Activated CD4-positive, alpha-beta T cell treated with anti-CD3 and anti-CD28 coated beads for 36 hours (primary cell): ENCODE results near the gene S100A3. TPM values are rescaled to one million over a fixed set of nuclear protein-coding genes. Genes with fewer than 3 reads are reported as not detected.
A peak's percentile ranks its signal among the peaks of the same experiment; 100 is the strongest.
"Not testable (repeated sequence)": the region's sequence is repeated elsewhere in the genome, so short reads cannot be mapped to it uniquely, and the experiment has no call there.

Experiments
- ATAC-seq: fragments of 200-7000 bp; cut with Tn5 transposase; one replicate; pipeline ENCODE4 v1.10.0; 2021; ENCODE audit warnings: mild to moderate bottlenecking, moderate library complexity
- CTCF ChIA-PET: fragments of 350-600 bp; sonication (Branson Sonifier 250); formaldehyde crosslinking; loops from one replicate; lab custom pipeline; 2021; ENCODE audit warnings: antibody characterized with exemption; lab: Charles Lee
- POLR2A ChIA-PET: fragments of 350-600 bp; sonication (Branson Sonifier 250); formaldehyde crosslinking; loops from one replicate; lab custom pipeline; 2021; ENCODE audit warnings: antibody characterized with exemption, inconsistent platforms; lab: Charles Lee
- DNase-seq: peaks from one replicate; pipeline ENCODE4 v3.0.0-alpha.2; 2020
- H3K27ac Mint-ChIP-seq: one replicate; pipeline ENCODE4 v1.8.0; 2021; ENCODE audit warnings: mixed read lengths
- H3K27me3 Mint-ChIP-seq: one replicate; pipeline ENCODE4 v1.8.0; 2021; ENCODE audit warnings: mixed read lengths
- H3K36me3 Mint-ChIP-seq: one replicate; pipeline ENCODE4 v1.8.0; 2021; ENCODE audit warnings: low read depth, mixed read lengths
- H3K4me1 Mint-ChIP-seq: one replicate; pipeline ENCODE4 v1.8.0; 2021; ENCODE audit warnings: mixed read lengths
- H3K4me3 Mint-ChIP-seq: one replicate; pipeline ENCODE4 v1.8.0; 2021; ENCODE audit warnings: mild to moderate bottlenecking, moderate library complexity, mixed read lengths
- H3K9me3 Mint-ChIP-seq: one replicate; pipeline ENCODE4 v1.8.0; 2021; ENCODE audit warnings: low read depth, mixed read lengths
- intact Hi-C, 2 experiments: fragments of 100-400 bp; cut with DNase I in 1 of 2; cut with micrococcal nuclease in 1 of 2; formaldehyde crosslinking; loops; one replicate each; pipeline versions ENCODE4 v1.14.2 to v1.15.1; 2022 to 2024; cut with DNase I, micrococcal nuclease
- total RNA-seq, 2 experiments: library from RNA; stranded (reverse); gene quantifications; one replicate each; pipeline ENCODE4 v1.2.3, GENCODE V29; 2021

The S100A3 gene, protein sequence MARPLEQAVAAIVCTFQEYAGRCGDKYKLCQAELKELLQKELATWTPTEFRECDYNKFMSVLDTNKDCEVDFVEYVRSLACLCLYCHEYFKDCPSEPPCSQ
- not detected for total RNA-seq

DNA sequence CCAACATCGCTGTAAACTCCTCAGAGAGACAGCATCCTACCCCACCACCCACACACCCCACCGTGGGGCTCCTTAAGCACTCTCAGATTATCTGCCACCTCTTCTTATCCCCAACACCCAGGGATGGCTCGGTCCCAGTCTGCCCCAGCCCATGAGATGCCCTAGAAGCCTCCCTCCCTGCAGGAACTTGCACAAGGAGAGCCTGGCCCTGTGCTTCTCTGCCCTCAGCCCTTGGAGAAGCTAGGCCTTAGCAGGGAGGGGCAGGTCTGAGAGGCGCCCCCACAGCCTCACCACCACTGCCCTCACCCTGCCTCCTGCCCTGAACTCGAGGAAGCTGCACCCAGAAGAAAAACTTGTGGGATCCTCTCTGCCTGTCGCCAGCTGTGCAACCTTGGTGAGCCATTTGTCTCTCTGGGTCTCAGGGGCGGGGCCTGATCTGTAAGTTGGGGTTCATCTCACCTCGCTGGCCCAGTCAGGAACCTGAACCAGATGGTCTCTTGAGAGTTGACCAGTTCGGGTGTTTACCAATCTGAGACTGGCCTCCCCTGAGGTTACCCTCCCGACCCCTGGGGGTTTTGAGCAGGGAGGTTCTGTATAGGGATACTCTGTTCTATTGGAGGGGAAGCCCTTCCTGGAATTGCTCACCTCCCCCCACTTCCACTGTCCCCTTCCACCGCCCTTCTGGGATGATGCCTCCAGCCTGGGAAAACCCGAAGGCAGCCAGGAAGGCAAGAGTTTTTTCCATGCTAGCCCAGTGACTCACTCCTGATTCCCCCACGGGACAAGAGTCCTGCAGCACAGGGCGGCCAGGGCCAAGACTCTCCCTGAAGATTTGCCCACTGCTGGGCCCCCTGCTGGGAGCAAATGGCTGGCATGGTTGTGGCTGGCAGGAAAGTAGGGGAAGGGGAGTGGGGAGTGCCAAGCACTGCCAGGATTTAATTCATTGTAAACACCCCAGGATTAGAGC lies at the start of gene S100A3:
TSS of gene S100A3 (minus strand) at position 537 of the 967 bp plus-strand sequence. CDS start 773 bp downstream, outside the sequence.
- H3K27ac Mint-ChIP-seq, result peak within 1 kb of the TSS; percentile 38
- H3K9me3 Mint-ChIP-seq, result no peaks in the 10 kb centered on the region
- ChIA-PET CTCF (interaction anchor here (1.6 kb wide), 1 partner anchor 39 kb away, joined by 4 read pairs; no protein-coding TSS in a partner anchor), POLR2A (interaction anchor here (1.6 kb wide), 1 partner anchor 17 kb away, joined by 3 read pairs; no protein-coding TSS in a partner anchor)
- no peaks in the 10 kb centered on the region for H3K27me3 Mint-ChIP-seq
- intact Hi-C loops, result loop anchor here in 1 of 2 experiments (5.0 kb wide), 1 partner anchor 1058 kb away; the partner anchor contains the start of gene ADAR
- peaks cover 8% of the 10 kb centered on the region for H3K36me3 Mint-ChIP-seq
- H3K4me1 Mint-ChIP-seq, result peaks cover 34% of the 10 kb centered on the region
- no peak for DNase-seq
- H3K4me3 Mint-ChIP-seq, result no peak within 1 kb of the TSS
- ATAC-seq, result no peak

- no peaks in the 10 kb centered on the region for H3K27me3 Mint-ChIP-seq
- ChIA-PET POLR2A (no interaction called here), CTCF (interaction anchor here (0.6 to 1.5 kb wide), 10 partner anchors 9 to 1603 kb away, joined by 3 to 7 read pairs (median 3); no protein-coding TSS in a partner anchor)
- no peak overlapping the region for H3K4me3 Mint-ChIP-seq
- H3K36me3 Mint-ChIP-seq, result no peaks in the 10 kb centered on the region
- intact Hi-C loops, result no loop called here
- H3K9me3 Mint-ChIP-seq, result no peaks in the 10 kb centered on the region
- peak; percentile 72 for ATAC-seq
- H3K4me1 Mint-ChIP-seq, result peaks cover 22% of the 10 kb centered on the region
- peak; percentile 32 for DNase-seq
- peak overlapping the region; percentile 59 for H3K27ac Mint-ChIP-seq
Observed at GRCh38 chr1:153598309-153599172, 49.5 kb upstream of the S100A3 start.

DNA sequence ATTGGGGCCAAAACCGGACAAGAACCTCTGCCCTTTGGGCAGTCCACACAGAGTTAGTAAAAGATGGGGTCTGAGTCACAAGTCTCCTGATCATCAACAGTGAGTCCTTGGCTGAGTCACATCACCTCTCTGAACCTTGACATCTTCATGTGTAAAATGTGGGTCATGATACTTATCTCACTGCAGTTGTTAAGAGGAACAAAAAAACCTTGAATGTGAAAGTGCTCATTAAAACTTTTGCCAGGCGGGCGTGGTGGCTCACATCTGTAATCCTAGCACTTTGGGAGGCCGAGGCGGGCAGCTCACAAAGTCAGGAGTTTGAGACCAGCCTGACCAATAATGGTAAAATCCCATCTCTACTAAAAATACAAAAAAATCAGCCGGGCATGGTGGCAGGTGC lies 48.1 kb upstream of the S100A3 start:
- Mint-ChIP-seq H3K4me1 (peaks cover 17% of the 10 kb centered on the region), H3K9me3 (no peaks in the 10 kb centered on the region), H3K36me3 (no peaks in the 10 kb centered on the region), H3K27ac (peak overlapping the region; percentile 63), H3K27me3 (no peaks in the 10 kb centered on the region), H3K4me3 (no peak overlapping the region)
- CTCF ChIA-PET, result interaction anchor here (0.7 to 1.5 kb wide), 4 partner anchors 10 to 95 kb away, joined by 3 to 5 read pairs (median 3); no protein-coding TSS in a partner anchor
- intact Hi-C loops, result loop anchor here in 1 of 2 experiments (1.0 kb wide), 1 partner anchor 24 kb away; no protein-coding TSS in a partner anchor
- DNase-seq, result peak; percentile 51
- POLR2A ChIA-PET, result no interaction called here
- ATAC-seq, result peak; percentile 98

GRCh38 chr1:153592748-153593147 lies 43.7 kb upstream of the S100A3 start:
- CTCF ChIA-PET, result interaction anchor here (1.1 to 1.4 kb wide), 5 partner anchors 11 to 90 kb away, joined by 3 to 6 read pairs (median 5); no protein-coding TSS in a partner anchor
- Mint-ChIP-seq H3K9me3 (no peaks in the 10 kb centered on the region), H3K27me3 (no peaks in the 10 kb centered on the region), H3K4me1 (peaks cover 9% of the 10 kb centered on the region), H3K27ac (no peak overlapping the region), H3K4me3 (no peak overlapping the region), H3K36me3 (no peaks in the 10 kb centered on the region)
- DNase-seq (no peak), ATAC-seq (no peak)
- POLR2A ChIA-PET, result no interaction called here
- intact Hi-C loops, result no loop called here

GRCh38 chr1:153588482-153588881 lies 39.4 kb upstream of the S100A3 start:
- POLR2A ChIA-PET, result no interaction called here

GRCh38 chr1:153588033-153588432 lies 39.0 kb upstream of the S100A3 start:
- H3K27ac Mint-ChIP-seq, intact Hi-C loops, H3K4me1 Mint-ChIP-seq, POLR2A ChIA-PET, H3K36me3 Mint-ChIP-seq, ATAC-seq, H3K27me3 Mint-ChIP-seq, DNase-seq, H3K4me3 Mint-ChIP-seq, H3K9me3 Mint-ChIP-seq: not testable (repeated sequence)
- CTCF ChIA-PET, result interaction anchor here (0.7 kb wide), 1 partner anchor 106 kb away, joined by 3 read pairs; no protein-coding TSS in a partner anchor

More at GRCh38 chr1:153588482-153588881, 39.4 kb upstream of the S100A3 start:
- intact Hi-C loops, result no loop called here
- Mint-ChIP-seq H3K27me3 (peaks cover 9% of the 10 kb centered on the region), H3K4me1 (no peaks in the 10 kb centered on the region), H3K27ac (no peak overlapping the region), H3K36me3 (no peaks in the 10 kb centered on the region), H3K9me3 (no peaks in the 10 kb centered on the region), H3K4me3 (no peak overlapping the region)
- CTCF ChIA-PET, result interaction anchor here (0.7 kb wide), 1 partner anchor 106 kb away, joined by 3 read pairs; no protein-coding TSS in a partner anchor
- ATAC-seq (no peak), DNase-seq (no peak)

- Mint-ChIP-seq H3K27me3 (peaks cover 9% of the 10 kb centered on the region), H3K9me3 (no peaks in the 10 kb centered on the region), H3K4me3 (no peak overlapping the region), H3K27ac (no peak overlapping the region), H3K36me3 (no peaks in the 10 kb centered on the region), H3K4me1 (no peaks in the 10 kb centered on the region)
- ATAC-seq (no peak), DNase-seq (no peak)
- intact Hi-C loops, result no loop called here
- CTCF ChIA-PET, result interaction anchor here (0.7 to 1.6 kb wide), 3 partner anchors 20 to 53 kb away, joined by 3 to 4 read pairs (median 3); no protein-coding TSS in a partner anchor
- POLR2A ChIA-PET, result no interaction called here
Observed at GRCh38 chr1:153587314-153587713, 38.3 kb upstream of the S100A3 start.

DNA sequence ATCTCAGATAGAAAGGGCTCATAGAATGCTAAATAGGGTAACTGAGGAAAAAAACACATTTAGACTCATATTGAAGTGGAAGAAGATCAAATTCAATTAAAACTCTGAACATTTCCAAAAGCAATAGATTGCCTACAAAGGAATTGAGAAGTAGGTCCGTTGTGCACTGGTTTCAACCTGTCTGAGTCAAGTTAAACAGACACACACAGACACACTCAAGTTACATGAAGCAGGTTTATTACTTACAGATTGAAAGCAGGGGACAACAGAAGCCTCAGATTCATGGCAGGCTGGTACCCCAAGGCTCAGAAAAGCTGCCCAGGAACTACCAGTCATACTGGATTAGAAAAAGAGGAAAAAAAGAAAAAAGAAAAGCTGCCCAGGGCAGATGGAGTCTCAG lies 37.3 kb upstream of the S100A3 start:
- POLR2A ChIA-PET, result no interaction called here
- Mint-ChIP-seq H3K9me3 (no peaks in the 10 kb centered on the region), H3K27me3 (peaks cover 9% of the 10 kb centered on the region), H3K4me3 (no peak overlapping the region), H3K36me3 (no peaks in the 10 kb centered on the region), H3K27ac (no peak overlapping the region), H3K4me1 (no peaks in the 10 kb centered on the region)
- CTCF ChIA-PET, result interaction anchor here (1.1 to 1.6 kb wide), 3 partner anchors 16 to 52 kb away, joined by 3 to 4 read pairs (median 3); no protein-coding TSS in a partner anchor
- no peak for DNase-seq
- ATAC-seq, result no peak
- intact Hi-C loops, result no loop called here

DNA sequence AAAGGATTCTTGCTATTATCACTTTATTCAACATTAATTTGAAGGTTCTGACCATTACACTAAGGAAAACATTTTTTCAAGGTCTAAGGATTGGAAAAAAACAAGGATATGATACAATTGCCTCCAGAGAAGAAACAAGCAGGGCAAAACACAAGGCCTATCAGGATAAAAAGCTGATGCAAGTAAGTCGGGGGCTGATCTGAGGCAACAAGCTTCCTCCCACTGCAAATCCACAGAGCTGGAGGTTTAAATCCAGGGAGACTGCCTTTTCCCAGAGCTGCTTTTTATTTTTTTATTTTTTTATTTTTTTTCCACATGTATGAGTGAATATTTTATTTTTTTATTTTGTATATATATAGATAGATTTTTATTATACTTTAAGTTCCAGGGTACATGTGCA lies 35.9 kb upstream of the S100A3 start:
- Mint-ChIP-seq H3K4me1 (no peaks in the 10 kb centered on the region), H3K36me3 (no peaks in the 10 kb centered on the region), H3K9me3 (no peaks in the 10 kb centered on the region), H3K27ac (no peak overlapping the region), H3K4me3 (no peak overlapping the region), H3K27me3 (peaks cover 9% of the 10 kb centered on the region)
- ChIA-PET CTCF (interaction anchor here (0.8 to 1.5 kb wide), 4 partner anchors 14 to 167 kb away, joined by 3 to 4 read pairs (median 4); no protein-coding TSS in a partner anchor), POLR2A (no interaction called here)
- intact Hi-C loops, result no loop called here
- ATAC-seq, result no peak
- DNase-seq, result no peak

- Mint-ChIP-seq H3K4me3 (no peak overlapping the region), H3K9me3 (no peaks in the 10 kb centered on the region), H3K4me1 (no peaks in the 10 kb centered on the region), H3K27me3 (peaks cover 13% of the 10 kb centered on the region), H3K36me3 (no peaks in the 10 kb centered on the region), H3K27ac (no peak overlapping the region)
- ChIA-PET POLR2A (no interaction called here), CTCF (interaction anchor here (1.2 to 1.5 kb wide), 2 partner anchors 52 to 168 kb away, joined by 4 read pairs; no protein-coding TSS in a partner anchor)
- intact Hi-C loops, result no loop called here
- ATAC-seq, result no peak
- no peak for DNase-seq
Observed at GRCh38 chr1:153583976-153584375, 34.9 kb upstream of the S100A3 start.
